CD1c-positive myeloid dendritic cell (primary cell): ENCODE results near the gene KCNH1.
A peak's percentile ranks its signal among the peaks of the same experiment; 100 is the strongest.

Experiments
- DNase-seq: peaks from one replicate; pipeline ENCODE4 v3.0.0-alpha.2; 2016; ENCODE audit errors: extremely low spot score

KCNH1 gene, protein sequence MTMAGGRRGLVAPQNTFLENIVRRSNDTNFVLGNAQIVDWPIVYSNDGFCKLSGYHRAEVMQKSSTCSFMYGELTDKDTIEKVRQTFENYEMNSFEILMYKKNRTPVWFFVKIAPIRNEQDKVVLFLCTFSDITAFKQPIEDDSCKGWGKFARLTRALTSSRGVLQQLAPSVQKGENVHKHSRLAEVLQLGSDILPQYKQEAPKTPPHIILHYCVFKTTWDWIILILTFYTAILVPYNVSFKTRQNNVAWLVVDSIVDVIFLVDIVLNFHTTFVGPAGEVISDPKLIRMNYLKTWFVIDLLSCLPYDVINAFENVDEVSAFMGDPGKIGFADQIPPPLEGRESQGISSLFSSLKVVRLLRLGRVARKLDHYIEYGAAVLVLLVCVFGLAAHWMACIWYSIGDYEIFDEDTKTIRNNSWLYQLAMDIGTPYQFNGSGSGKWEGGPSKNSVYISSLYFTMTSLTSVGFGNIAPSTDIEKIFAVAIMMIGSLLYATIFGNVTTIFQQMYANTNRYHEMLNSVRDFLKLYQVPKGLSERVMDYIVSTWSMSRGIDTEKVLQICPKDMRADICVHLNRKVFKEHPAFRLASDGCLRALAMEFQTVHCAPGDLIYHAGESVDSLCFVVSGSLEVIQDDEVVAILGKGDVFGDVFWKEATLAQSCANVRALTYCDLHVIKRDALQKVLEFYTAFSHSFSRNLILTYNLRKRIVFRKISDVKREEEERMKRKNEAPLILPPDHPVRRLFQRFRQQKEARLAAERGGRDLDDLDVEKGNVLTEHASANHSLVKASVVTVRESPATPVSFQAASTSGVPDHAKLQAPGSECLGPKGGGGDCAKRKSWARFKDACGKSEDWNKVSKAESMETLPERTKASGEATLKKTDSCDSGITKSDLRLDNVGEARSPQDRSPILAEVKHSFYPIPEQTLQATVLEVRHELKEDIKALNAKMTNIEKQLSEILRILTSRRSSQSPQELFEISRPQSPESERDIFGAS

DNA sequence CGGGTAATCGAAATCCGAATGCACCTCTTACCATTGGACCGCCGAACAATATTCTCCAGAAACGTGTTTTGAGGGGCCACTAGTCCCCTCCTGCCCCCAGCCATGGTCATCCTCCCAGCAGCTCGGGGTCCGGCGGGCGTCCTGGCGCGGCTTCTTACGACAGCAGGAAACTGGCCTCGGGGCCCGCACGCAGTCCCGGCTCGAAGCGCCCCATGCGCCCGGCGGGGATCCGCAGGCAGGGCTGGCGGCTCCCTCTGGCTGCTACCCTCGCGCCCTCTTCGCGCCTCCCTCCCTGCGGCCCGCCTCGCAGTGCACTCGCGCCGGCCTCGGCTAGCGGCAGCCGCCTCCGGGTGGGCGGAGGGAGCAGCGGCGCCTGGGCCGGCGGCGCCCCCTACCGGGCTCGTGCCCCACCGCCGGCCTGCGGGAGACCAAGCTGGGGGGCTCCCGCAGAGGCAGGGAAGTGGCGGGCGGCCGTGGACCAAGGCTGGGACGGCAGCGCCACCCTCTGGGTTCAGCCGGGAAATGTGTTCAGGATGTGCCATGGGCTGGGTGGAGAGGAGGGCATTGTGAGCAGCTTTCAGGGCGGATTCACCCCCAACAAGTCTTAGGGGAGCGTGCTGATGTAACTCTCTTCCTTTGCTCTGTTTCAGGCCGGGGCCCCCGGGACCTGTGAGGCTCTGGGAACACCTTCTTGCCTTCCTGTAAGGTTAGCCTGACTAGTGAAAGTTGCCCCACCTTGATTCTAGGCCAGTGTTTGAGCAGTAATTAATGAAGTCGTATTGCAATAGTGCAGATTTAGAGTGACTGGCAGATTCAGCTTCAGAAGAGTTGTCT is at the start of gene KCNH1:
Gene KCNH1 (minus strand): TSS at position 313 of the 834 bp plus-strand sequence. CDS start 203 bp downstream, at position 110.
- DNase-seq, result peak; percentile 76

DNA sequence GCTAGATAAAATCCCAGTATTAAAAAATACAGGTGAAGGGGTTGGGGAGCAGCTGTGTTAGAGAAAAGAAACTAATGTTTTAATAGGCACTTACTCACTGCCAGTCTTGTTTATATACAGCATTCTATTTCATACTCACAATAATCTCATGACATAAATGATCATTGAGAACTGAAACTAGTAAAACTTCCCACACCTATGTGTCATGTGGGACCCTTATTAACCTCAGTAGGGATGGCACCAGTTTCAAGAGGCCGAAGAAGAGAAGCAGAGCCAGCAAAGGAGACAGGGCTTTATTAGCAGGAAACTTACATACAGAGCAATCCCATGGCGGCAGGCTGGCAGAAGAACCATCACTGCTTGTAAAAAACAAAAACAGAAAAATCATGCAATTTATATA is 48.8 kb upstream of the KCNH1 start:
- DNase-seq, result peak; percentile 15

DNA sequence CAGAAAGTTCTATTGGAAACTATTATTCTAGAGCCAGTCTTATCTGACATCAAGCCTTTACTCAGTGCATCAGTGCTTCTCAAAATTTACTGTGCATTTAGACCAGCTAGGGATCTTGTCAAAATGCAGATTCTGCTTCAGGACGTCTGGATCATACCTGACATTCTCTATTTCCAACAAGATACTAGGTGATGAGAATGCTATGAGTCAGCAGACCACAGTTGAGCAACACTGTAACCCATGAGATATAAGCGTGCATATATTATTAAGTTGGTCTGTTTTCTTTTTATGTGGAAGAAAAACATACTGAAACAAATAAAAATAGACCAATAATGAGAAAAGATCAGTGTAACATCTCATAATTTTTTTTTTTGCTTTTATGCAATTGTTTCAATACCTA is 40.4 kb upstream of the KCNH1 start:
- no peak for DNase-seq

DNA sequence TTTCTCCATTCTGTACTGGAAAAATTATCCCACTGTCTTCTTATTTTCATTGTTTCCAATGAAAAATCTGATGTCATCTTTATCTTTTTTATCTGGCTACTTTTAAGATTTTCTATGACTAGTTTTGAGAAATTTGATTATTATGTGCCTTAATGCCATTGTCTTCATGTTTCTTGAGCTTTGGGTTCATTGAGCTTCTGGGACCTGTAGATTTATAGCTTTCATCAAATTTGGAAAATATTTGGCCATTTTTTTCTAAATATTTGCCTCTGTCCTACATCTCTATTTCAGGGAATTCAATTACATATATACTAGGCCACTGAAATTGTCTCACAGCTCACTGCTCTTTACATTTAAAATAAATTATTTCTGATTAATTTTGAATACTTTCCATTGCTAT is 38.7 kb upstream of the KCNH1 start:
- DNase-seq, result no peak

DNA sequence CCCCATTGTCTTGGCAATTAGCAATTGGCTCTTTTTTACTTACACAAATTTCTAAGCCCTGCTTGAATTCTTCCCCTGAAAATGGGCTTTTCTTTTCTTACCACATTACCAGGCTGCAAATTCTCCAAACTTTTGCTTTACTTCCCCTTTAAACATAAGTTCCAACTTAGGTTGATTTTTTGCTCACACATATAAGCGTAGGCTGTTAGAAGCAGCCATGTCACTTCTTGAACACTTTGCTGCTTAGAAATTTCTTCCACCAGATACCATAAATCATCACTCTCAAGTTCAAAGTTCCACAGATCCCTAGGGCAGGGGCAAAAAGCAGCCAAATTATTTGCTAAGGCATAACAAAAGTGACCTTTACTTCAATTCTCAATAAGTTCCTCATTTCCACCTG is 35.4 kb upstream of the KCNH1 start:
- no peak for DNase-seq

DNA sequence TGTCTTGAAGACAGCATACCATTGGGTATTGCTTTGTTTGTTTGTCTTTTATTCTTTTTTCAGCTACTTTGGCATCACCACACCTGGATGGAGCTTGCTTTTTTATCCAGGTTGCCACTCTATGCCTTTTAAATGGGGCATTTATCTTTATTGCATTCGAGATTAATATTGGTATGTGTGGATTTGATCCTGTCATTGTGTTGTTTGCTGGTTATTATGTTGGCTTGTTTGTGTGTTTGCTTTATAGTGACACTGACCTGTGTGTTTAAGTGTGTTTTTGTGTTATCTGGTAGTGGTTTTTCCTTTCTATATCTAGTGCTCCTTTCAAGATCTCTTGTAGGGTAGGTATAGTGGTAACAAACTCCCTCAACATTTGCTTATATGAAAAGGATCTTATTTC is 24.9 kb upstream of the KCNH1 start:
- DNase-seq, result no peak

DNA sequence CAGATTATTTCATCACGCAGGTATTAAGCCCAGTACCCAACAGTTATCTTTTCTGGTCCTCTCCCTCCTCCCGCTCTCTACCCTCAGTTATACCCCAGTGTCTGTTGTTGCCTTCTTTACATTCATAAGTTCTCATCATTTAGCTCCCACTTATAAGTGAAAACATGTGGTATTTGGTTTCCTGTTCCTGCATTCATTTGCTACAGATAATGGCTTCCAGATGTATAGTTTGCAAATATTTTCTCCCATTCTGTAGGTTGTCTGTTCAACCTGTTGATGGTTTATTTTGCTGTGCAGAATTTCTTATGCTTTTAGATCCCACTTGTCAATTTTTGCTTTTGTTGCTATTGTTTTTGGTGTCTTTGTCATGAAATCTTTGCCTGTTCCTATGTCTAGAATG is 21.1 kb upstream of the KCNH1 start:
- DNase-seq, result no peak

DNA sequence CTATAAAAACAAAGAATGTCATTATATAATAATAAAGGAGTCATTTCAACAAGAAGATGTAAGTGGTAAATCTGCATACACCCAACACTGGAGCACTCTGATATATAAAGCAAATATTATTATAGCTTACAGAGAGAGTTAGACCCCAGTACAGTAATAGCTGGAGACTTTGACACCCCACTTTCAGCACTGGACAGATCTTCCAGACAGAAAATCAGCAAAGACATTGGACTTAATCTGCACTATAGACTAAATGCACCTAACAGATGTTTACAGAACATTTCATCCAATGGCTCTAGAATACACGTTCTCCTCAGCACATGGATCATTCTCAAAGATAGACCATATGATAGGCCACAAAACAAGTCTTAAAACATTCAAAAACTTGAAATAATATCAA is 20.0 kb upstream of the KCNH1 start:
- DNase-seq, result no peak

DNA sequence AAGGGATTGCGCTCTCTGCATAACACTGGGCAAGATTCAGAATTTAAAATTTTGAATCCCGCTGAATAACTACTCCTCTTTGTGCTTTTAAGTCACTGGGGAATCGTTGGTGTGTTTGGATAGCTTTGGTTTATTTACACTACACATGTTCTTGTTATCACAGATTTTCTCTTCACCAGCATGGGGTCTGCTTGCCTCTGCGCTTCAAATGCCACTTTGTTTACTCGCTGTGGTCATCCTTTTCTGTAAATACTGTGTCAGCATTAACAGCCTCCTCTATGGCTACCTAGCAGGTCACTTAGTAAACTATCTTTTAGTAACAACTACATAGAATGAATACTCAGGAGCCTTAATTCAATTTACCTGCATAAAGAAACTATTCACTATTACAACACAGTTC is 14.4 kb upstream of the KCNH1 start:
- no peak for DNase-seq

DNA sequence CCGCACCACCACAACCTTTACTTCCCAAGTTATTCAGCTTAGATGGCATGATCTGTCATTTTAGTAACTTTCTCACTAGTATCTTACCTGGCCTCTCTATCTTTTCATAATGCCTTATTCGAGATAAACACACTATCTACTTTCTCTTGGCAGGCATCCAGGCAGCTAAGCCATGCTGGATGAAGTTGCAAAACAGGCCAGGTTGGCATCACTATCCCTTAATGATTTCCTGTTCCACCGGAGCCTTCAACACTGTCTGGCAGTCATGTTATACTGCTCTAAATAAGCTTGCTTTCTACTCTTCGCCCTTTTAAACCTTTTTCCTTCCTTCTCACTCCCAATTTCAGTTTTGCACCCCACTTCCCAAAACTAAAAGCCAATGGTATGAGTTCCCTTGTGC is 12.0 kb upstream of the KCNH1 start:
- no peak for DNase-seq

DNA sequence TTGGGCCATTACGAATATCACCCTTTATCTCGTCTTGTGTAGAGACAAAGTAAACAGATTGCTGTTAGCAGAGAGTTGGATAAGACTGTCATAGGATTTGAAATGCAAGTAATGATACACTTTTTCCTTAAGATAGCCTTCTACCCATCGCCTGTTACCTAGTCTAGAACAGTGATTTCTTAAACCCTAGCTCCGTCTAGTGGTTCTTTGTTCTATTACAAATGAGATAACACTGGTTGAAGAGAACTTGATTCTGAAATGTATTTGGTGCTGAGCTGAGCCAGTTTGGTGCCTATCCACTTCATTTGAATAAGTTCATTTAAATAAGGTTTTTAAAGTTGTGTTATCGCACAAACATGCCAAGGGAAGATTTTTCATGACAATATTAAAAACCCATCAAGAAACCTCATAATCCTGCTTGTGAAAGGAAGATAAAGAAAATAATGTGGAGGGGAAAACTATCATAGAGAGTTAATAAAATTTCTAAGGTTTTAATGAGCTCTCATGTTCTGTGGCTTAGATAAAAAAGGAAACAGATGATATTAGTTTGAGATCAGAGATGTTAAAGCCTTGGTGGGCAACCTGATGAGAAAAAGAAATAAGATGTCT is 1.5 kb upstream of the KCNH1 start:
- peak; percentile 7 for DNase-seq

DNA sequence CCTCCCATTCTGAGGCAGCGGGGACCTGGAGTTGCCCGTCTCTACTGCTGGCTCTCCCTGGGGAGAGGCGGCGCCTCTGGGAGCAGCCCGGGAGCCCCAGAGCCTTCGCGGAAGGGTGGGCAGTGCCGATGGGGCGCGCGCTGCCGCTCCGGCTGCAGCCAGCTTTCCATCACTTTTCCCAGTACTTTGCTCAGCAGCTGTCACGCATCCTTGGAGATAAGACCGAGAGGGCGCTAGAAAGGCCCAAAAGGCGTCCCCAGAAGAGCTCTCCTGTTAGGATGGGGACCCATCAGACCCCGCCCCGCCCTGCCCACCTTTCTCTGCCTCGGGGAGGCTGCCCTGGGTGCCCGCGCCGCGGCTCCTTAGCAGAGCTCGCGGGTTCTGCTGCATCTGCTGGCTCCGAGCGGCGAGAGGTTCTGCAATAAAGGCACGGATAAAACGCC is 534 bp downstream of the KCNH1 start:
- DNase-seq, result no peak

DNA sequence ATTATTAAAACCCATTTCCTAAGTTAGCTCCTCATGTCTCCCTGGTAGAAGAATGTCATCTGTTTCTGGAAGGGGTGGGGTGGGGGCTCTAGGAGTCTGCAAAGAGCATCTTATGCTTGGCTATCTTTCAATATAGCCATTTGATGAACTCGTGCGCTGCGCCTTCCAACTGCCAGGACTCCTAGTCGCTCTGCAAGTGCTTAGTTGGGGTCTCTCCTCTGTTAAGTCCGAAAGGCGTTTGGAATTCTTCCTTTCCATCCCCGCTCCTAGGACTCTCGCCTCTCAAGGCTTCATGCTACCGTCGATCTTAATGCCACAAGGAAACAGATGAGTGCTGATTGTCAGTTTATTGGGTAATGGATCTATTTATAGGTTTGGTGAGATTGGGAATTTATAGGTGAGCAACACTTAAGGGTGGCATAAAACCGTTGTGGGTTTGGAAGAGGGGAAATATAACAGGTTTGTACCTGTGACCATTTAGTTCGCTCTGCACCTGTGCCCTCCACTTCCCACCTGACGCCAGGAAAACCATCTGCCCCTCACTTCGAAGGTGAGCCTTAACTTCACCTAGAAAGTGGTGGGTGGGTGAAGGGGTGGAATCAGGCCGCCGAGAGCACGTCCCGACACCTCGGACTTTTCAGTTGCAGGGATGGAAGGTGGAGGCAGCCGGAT is 1.1 kb downstream of the KCNH1 start:
- DNase-seq, result no peak

DNA sequence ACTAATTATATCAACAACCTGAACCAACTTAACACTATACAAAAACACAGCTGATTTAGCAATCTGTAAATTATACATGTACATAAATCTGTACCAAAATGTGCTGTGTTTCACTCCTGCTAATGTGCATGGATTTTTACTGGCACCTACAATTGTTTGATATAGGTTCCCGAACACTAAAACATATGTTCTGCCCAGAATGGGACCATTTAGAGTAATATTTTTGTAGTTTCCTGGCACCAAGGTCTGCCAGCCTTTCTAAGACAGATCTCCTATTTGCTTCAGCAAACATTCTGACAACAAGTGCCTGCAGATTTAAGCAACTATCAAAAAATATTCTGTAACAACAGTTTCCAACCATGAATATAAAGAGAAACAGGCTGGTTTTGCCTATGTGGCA is 4.2 kb downstream of the KCNH1 start:
- no peak for DNase-seq

DNA sequence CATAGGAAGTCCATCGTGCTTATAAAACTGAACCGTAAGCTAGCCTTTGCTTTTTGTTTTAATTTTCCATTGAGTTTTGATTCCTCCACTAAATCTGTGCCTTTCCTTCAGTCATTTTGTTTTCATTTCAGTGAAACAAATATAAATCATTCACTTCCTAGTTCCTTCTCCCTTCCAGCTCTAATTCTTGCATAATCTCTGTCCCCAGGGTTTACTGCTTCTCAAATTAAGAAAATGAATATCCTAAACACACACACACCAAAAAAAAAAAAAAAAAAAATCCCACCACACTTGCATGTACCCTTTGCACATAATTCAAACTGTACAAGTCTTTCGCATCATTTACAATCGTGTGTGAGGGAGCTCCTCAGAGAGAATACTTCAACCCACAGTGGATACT is 6.8 kb downstream of the KCNH1 start:
- no peak for DNase-seq

DNA sequence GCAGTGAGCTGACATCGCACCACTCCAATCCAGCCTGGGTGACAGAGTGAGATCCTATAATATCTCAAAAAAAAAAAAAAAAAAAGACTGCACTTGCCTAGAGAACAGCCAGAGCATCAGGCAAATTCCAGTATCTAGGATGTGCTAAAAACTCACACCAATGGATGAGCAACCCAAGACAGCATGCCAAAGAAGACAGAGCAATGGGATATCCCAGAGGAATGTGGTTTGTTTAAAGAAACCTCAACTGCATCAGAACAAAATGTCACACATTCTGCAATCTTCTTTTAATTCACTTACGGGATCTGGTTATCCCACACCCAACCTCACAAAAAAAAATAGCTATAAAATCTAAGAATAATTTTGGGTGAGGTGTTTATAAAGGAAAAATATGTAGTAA is 7.3 kb downstream of the KCNH1 start:
- DNase-seq, result no peak

DNA sequence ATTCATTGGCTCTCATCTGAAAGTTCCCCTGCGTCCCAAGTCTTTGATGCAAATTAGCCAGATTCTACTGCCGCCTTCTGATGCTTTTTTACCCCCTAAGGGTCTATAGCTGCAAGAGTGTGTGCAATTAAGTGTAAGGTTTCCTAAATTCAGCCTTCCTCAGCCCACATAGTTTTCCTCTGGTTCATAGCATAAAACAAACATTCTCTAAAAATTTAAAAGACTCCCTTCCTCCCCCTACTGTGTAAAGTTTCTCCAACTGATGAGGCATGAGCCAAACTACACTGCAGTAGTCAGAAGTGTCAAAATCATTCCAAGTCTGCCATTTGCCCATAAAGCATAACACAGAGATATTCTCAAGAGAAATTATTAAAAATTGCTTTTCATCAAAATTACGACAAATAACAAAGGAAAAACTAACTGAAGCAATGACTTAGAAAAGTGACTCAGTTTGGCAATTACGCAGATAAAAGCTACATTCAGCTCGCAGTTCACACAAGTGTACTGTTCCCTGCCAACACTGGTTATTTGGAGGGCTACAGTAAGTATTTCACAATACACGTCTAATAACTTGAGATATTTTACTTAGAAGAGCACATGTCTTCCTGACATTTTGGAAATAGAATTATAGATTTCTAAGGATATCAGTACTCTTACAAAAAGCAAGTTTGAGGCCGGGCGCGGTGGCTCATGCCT is 15.4 kb downstream of the KCNH1 start:
- no peak for DNase-seq

DNA sequence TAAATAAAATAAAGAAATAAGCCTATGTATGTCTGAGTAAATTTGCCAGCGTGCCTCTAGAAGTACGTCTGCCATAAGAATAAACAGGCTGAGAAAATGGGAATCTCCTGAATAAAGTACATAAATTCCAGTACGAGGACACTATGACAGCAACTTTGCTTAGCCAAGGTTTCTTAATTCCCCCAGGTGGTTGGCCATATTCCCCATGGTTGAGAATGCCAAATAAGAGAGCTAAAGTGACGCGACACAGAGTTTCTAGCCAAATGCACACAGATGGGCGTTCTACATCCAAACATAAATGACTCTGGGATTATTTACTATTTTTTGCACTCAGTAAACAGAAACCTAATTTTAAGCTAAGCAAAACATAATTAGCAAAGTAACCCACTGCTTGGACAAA is 19.5 kb downstream of the KCNH1 start:
- DNase-seq, result no peak

DNA sequence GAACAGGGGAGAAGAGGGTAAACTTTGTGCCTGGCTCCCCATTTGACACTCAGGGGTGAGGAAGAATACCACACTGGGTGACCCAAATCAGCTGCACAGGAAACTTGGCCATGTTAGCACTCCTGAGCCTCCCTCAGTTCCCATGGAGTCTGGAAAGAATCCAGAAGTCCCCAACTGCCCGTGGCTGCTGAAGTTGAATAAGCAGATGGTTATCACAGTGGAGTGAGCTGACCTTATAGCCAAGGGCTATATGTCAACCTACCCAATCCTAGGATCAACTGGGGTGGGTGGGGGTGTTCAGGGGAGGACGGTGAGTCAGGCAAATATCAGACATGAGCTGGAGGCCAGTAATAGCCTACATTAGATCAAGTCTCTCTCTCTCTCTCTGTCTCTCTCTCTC is 20.4 kb downstream of the KCNH1 start:
- no peak for DNase-seq

DNA sequence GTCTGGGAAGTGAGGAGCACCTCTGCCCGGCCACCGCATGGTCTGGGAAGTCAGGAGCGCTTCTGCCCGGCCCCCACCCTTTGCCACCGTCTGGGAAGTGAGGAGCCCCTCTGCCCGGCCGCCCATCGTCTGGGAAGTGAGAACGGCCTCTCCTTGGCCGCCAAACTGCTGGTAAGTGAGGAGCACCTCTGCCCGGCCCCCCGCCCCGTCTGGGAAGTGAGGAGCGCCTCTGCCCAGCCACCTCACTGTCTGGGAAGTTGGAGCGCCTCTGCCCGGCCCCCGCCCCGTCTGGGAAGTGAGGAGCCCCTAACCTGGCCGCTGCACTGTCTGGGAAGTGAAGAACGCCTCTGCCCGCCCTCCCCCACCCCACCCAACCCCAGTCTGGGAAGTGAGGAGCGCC is 22.6 kb downstream of the KCNH1 start:
- DNase-seq, result no peak
